PC-9 (cell line): Measurements from ENCODE around the gene ERBB3. TPM values are rescaled to one million over a fixed set of nuclear protein-coding genes. Genes with fewer than 3 reads are reported as not detected.

Experiments used
- BruUV-seq: library from RNA; stranded (reverse); fragments of 400-500 nt; replicated peaks from 2 replicates; lab custom pipeline; 2021; lab: Mats Ljungman, UMichigan
- CTCF ChIA-PET: fragments of 300-600 bp; sonication (Branson Sonifier 250); formaldehyde crosslinking; loops from one replicate; lab custom pipeline; 2022; ENCODE audit warnings: antibody characterized with exemption; lab: Charles Lee
- POLR2A ChIA-PET: fragments of 300-600 bp; sonication (Branson Sonifier 250); formaldehyde crosslinking; loops from one replicate; lab custom pipeline; 2022; ENCODE audit warnings: antibody characterized with exemption; ENCODE audit not compliant: unreplicated experiment; lab: Charles Lee
- DNase-seq, 2 experiments: peaks; one replicate each; pipeline versions ENCODE4 v3.0.0 to v3.0.0-alpha.2; 2015 to 2022; ENCODE audit warnings: mixed read lengths in 1 of 2
- H2AFZ ChIP-seq: fragments of 200-600 bp; sonication (generic); 2 replicates; pipeline ENCODE4 v1.8.1; 2017; ENCODE audit warnings: antibody characterized with exemption
- H3F3A ChIP-seq: fragments of 200-600 bp; sonication (generic); 2 replicates; pipeline ENCODE4 v1.8.1; 2017; ENCODE audit warnings: antibody characterized with exemption, mild to moderate bottlenecking, low read depth; ENCODE audit not compliant: insufficient read depth
- H3K27ac ChIP-seq: fragments of 200-600 bp; sonication (generic); 2 replicates; pipeline ENCODE4 v1.6.1; 2016; ENCODE audit warnings: mixed run types
- H3K27me3 ChIP-seq: fragments of 200-600 bp; sonication (generic); 2 replicates; pipeline ENCODE4 v1.6.1; 2016; ENCODE audit warnings: low read depth, mixed run types; ENCODE audit not compliant: insufficient read depth
- H3K36me3 ChIP-seq: fragments of 200-600 bp; sonication (generic); 2 replicates; pipeline ENCODE4 v1.6.1; 2016; ENCODE audit warnings: low read depth, mixed run types
- H3K4me1 ChIP-seq: fragments of 200-600 bp; sonication (generic); replicated peaks from 2 replicates; pipeline ENCODE4 v1.6.1; 2016; ENCODE audit warnings: mixed run types; ENCODE audit not compliant: insufficient read depth
- H3K4me2 ChIP-seq: fragments of 200-600 bp; sonication (generic); 2 replicates; pipeline ENCODE4 v1.6.1; 2017; ENCODE audit warnings: mixed run types
- H3K4me3 ChIP-seq: fragments of 200-600 bp; sonication (generic); 2 replicates; pipeline ENCODE4 v1.6.1; 2016; ENCODE audit warnings: mixed run types
- H3K79me2 ChIP-seq: fragments of 200-600 bp; sonication (generic); 2 replicates; pipeline ENCODE4 v1.6.1; 2017; ENCODE audit warnings: low read depth, mixed run types
- H3K9me2 ChIP-seq: fragments of 200-600 bp; sonication (generic); 2 replicates; pipeline ENCODE4 v1.8.1; 2017; ENCODE audit warnings: mild to moderate bottlenecking; ENCODE audit not compliant: insufficient read depth
- H3K9me3 ChIP-seq: fragments of 200-600 bp; sonication (generic); 2 replicates; pipeline ENCODE4 v1.8.1; 2016; ENCODE audit warnings: low read depth; ENCODE audit not compliant: insufficient read depth
- H4K20me1 ChIP-seq: fragments of 200-600 bp; sonication (generic); 2 replicates; pipeline ENCODE4 v1.8.1; 2017; ENCODE audit not compliant: insufficient read depth
- CTCF ChIP-seq: fragments of 200-600 bp; sonication (generic); conservative IDR thresholded peaks from 2 replicates; pipeline ENCODE4 v1.6.1; 2017; ENCODE audit warnings: mixed run types, antibody characterized with exemption, mild to moderate bottlenecking, moderate library complexity
- EZH2 ChIP-seq: fragments of 200-600 bp; sonication (generic); IDR thresholded peaks from 2 replicates; pipeline ENCODE4 v1.8.0; 2017; ENCODE audit warnings: antibody characterized with exemption, low read depth
- intact Hi-C: fragments of 100-400 bp; cut with micrococcal nuclease; formaldehyde crosslinking; loops from one replicate; pipeline ENCODE4 v1.10.0; 2022; ENCODE audit not compliant: unreplicated experiment
- total RNA-seq: library from RNA; stranded (reverse); gene quantifications from 2 replicates; pipeline ENCODE4 v1.2.3, GENCODE V29; 2021

Gene ERBB3
- total RNA-seq, 1 experiment from 2014 or later, result 127 TPM

- BruUV-seq, result TSS peak; percentile 89
- ChIA-PET POLR2A (interaction anchor here (0.9 kb wide), 1 partner anchor 394 kb away, joined by 7 read pairs; no protein-coding TSS in a partner anchor), CTCF (interaction anchor here (0.7 to 1.0 kb wide), 2 partner anchors 28 to 83 kb away, joined by 3 to 9 read pairs; no protein-coding TSS in a partner anchor)
These were observed 838 bp upstream of the ERBB3 start for GRCh38 chr12:56078931-56079722.

GRCh38 chr12:56080556-56081138 is 682 bp downstream of the ERBB3 start:
- peak overlapping the region; percentile 86 for H3K27ac ChIP-seq
- ChIA-PET POLR2A (interaction anchor here (0.6 to 1.0 kb wide), 3 partner anchors 14 to 147 kb away, joined by 3 to 13 read pairs (median 4); partner anchors contain the start of gene SUOX), CTCF (interaction anchor here (0.5 to 0.6 kb wide), 3 partner anchors 34 to 1605 kb away, joined by 3 to 4 read pairs (median 3); no protein-coding TSS in a partner anchor)
- H3K79me2 ChIP-seq, result peaks cover 46% of the 10 kb centered on the region
- H3F3A ChIP-seq, result peaks cover 24% of the 10 kb centered on the region
- peak overlapping the region; percentile 93 for H3K4me2 ChIP-seq
- intact Hi-C loops, result no loop called here
- TSS peak; percentile 45 for BruUV-seq
- H3K4me1 ChIP-seq, result peaks cover 31% of the 10 kb centered on the region
- no peaks in the 10 kb centered on the region for H3K9me2 ChIP-seq
- TF ChIP-seq CTCF, result no peak
- TF ChIP-seq EZH2, result no peak
- H3K36me3 ChIP-seq, result peaks cover 10% of the 10 kb centered on the region
- H2AFZ ChIP-seq, result peak overlapping the region; percentile 93
- no peaks in the 10 kb centered on the region for H3K27me3 ChIP-seq
- peaks cover 6% of the 10 kb centered on the region; the same call in 1 of the 2 replicates for H4K20me1 ChIP-seq
- peak overlapping the region; percentile 69 for H3K4me3 ChIP-seq
- no peaks in the 10 kb centered on the region for H3K9me3 ChIP-seq
- DNase-seq, result peak; percentile 59 to 65

More at GRCh38 chr12:56078931-56079722, 838 bp upstream of the ERBB3 start:
- DNase-seq, result peak; percentile 74 to 91
- Histone ChIP-seq H3K9me3 (no peaks in the 10 kb centered on the region), H3K79me2 (peaks cover 39% of the 10 kb centered on the region), H4K20me1 (peaks cover 6% of the 10 kb centered on the region; the same call in 1 of the 2 replicates), H3K9me2 (no peaks in the 10 kb centered on the region), H2AFZ (peak overlapping the region; percentile 93), H3K36me3 (no peaks in the 10 kb centered on the region), H3K27ac (peak overlapping the region; percentile 86), H3K4me3 (peak overlapping the region; percentile 69), H3K27me3 (no peaks in the 10 kb centered on the region), H3K4me1 (peaks cover 26% of the 10 kb centered on the region), H3K4me2 (peak overlapping the region; percentile 93), H3F3A (peaks cover 20% of the 10 kb centered on the region)
- TF ChIP-seq CTCF (peak; percentile 74), EZH2 (no peak)
- intact Hi-C loops, result loop anchor here (1.0 to 2.0 kb wide), 3 partner anchors 25 to 37 kb away; partner anchors contain the start of genes PA2G4 and RPL41
